Measurements from ENCODE around the gene TMEM201.

Gene TMEM201

GRCh38 chr1:9631613-9632012, 42.9 kb downstream of the TMEM201 start:
- POLR2A ChIA-PET = no interaction called here
- Histone ChIP-seq H3K4me3 (ENCODE audit: low read depth, low read length) (no peak overlapping the region), H3K4me1 (ENCODE audit: control insufficient read depth, insufficient read depth, low read length) (no peaks in the 10 kb centered on the region), H3K9me3 (ENCODE audit: control insufficient read depth, insufficient read depth, low read depth, low read length) (no peaks in the 10 kb centered on the region), H3K27ac (ENCODE audit: extremely low read depth, low read depth, low read length) (no peak overlapping the region), H3K36me3 (ENCODE audit: control insufficient read depth in 2 of 2, insufficient read depth in 1 of 2, low read length in 2 of 2) (no peaks in the 10 kb centered on the region)
- no peak for TF ChIP-seq ZNF433 (tag by site-specific recombination; IDR thresholded peaks at IDR 0.05; ENCODE audit: low read depth)
- TF ChIP-seq, protein P1, sequence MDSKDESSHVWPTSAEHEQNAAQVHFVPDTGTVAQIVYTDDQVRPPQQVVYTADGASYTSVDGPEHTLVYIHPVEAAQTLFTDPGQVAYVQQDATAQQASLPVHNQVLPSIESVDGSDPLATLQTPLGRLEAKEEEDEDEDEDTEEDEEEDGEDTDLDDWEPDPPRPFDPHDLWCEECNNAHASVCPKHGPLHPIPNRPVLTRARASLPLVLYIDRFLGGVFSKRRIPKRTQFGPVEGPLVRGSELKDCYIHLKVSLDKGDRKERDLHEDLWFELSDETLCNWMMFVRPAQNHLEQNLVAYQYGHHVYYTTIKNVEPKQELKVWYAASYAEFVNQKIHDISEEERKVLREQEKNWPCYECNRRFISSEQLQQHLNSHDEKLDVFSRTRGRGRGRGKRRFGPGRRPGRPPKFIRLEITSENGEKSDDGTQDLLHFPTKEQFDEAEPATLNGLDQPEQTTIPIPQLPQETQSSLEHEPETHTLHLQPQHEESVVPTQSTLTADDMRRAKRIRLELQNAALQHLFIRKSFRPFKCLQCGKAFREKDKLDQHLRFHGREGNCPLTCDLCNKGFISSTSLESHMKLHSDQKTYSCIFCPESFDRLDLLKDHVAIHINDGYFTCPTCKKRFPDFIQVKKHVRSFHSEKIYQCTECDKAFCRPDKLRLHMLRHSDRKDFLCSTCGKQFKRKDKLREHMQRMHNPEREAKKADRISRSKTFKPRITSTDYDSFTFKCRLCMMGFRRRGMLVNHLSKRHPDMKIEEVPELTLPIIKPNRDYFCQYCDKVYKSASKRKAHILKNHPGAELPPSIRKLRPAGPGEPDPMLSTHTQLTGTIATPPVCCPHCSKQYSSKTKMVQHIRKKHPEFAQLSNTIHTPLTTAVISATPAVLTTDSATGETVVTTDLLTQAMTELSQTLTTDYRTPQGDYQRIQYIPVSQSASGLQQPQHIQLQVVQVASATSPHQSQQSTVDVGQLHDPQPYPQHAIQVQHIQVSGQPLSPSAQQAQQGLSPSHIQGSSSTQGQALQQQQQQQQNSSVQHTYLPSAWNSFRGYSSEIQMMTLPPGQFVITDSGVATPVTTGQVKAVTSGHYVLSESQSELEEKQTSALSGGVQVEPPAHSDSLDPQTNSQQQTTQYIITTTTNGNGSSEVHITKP (tag by site-specific recombination; IDR thresholded peaks at IDR 0.05) = peak; percentile 55; the same call in 1 of the 2 replicates
- CTCF ChIA-PET = no interaction called here

DNA sequence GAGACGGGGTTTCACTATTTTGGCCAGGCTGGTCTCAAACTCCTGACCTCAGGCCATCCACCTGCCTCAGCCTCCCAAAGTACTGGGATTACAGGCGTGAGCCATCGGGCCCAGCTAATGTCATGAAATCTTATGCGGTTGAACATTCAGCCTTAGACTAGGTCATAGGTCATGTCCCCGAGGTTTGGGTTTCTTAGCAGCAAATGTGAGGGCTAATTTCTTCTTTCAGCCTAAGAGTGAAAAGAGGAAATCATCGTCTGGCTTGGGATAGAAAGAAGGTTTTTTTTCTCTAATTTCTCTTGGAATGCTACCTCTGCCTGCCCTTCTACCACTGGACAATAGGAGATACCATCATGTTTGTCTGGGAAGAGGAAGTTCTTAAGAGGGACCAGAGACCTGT, 44.8 kb downstream of the TMEM201 start:
- Histone ChIP-seq H3K27ac (ENCODE audit: extremely low read depth, low read depth, low read length) (no peak overlapping the region), H3K36me3 (ENCODE audit: control insufficient read depth in 2 of 2, insufficient read depth in 1 of 2, low read length in 2 of 2) (no peaks in the 10 kb centered on the region), H3K4me1 (ENCODE audit: control insufficient read depth, insufficient read depth, low read length) (no peaks in the 10 kb centered on the region), H3K9me3 (ENCODE audit: control insufficient read depth, insufficient read depth, low read depth, low read length) (no peaks in the 10 kb centered on the region), H3K4me3 (ENCODE audit: low read depth, low read length) (no peak overlapping the region)
- ChIA-PET CTCF (no interaction called here), POLR2A (no interaction called here)
- no peak for TF ChIP-seq ZNF610 (tag by site-specific recombination; IDR thresholded peaks at IDR 0.05; ENCODE audit: borderline replicate concordance)
- no peak for TF ChIP-seq ZSCAN4 (tag by site-specific recombination; IDR thresholded peaks at IDR 0.05)

DNA sequence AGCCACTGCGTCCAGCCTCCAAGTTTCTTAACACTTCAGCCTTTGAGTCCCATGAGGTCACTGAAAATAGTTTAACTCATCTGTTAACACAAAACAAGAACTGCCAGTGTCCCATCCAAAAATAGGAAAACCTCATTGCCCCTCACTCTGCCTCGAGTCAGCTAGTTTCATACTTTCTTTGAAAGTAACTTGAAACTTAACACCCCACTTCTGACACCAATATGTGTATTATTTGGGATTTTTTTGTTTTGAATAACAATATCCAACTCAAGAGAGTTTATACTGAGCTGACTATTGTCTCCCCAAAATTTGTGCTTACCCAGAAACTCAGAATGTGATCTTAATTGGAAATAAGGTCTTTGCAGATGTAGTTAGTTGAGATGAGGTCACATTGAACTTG, 45.9 kb downstream of the TMEM201 start:
- no peak overlapping the region for H3K4me3 ChIP-seq (ENCODE audit: low read depth, low read length)

GRCh38 chr1:9639227-9639626, 50.5 kb downstream of the TMEM201 start:
- Histone ChIP-seq H3K4me3 (ENCODE audit: low read depth, low read length) (no peak overlapping the region), H3K9me3 (ENCODE audit: control insufficient read depth, insufficient read depth, low read depth, low read length) (no peaks in the 10 kb centered on the region), H3K4me1 (ENCODE audit: control insufficient read depth, insufficient read depth, low read length) (no peaks in the 10 kb centered on the region), H3K36me3 (ENCODE audit: control insufficient read depth in 2 of 2, insufficient read depth in 1 of 2, low read length in 2 of 2) (no peaks in the 10 kb centered on the region), H3K27ac (ENCODE audit: extremely low read depth, low read depth, low read length) (no peak overlapping the region)
- ChIA-PET POLR2A (no interaction called here), CTCF (no interaction called here)
- TF ChIP-seq ZXDB (tag by site-specific recombination; IDR thresholded peaks at IDR 0.05) (no peak), REPIN1 (tag by site-specific recombination; IDR thresholded peaks at IDR 0.05; ENCODE audit: low read depth) (no peak), KLF17 (tag by site-specific recombination; IDR thresholded peaks at IDR 0.05) (no peak), ZBTB8A (tag by site-specific recombination; IDR thresholded peaks at IDR 0.05) (no peak), ZNF560 (tag by site-specific recombination; IDR thresholded peaks at IDR 0.05; ENCODE audit: borderline replicate concordance) (no peak), GLI2 (tag by site-specific recombination; IDR thresholded peaks at IDR 0.05; ENCODE audit: borderline replicate concordance, low read depth) (no peak), HOXD13 (CRISPR knock-in tag; IDR thresholded peaks at IDR 0.05; ENCODE audit: borderline replicate concordance) (no peak), ZNF830 (tag by site-specific recombination; IDR thresholded peaks at IDR 0.05; ENCODE audit: low read depth) (no peak), ZNF776 (tag by site-specific recombination; IDR thresholded peaks at IDR 0.05; ENCODE audit: borderline replicate concordance) (no peak), ZNF621 (tag by site-specific recombination; IDR thresholded peaks at IDR 0.05) (no peak)

More for the DNA sequence above, 45.9 kb downstream of the TMEM201 start:
- ChIA-PET CTCF (interaction anchor here (0.7 kb wide), 1 partner anchor 224 kb away, joined by 3 read pairs; no protein-coding TSS in a partner anchor), POLR2A (no interaction called here)
- H3K9me3 ChIP-seq (ENCODE audit: control insufficient read depth, insufficient read depth, low read depth, low read length) = no peaks in the 10 kb centered on the region
- no peaks in the 10 kb centered on the region for H3K36me3 ChIP-seq (ENCODE audit: control insufficient read depth in 2 of 2, insufficient read depth in 1 of 2, low read length in 2 of 2)
- H3K27ac ChIP-seq (ENCODE audit: extremely low read depth, low read depth, low read length) = no peak overlapping the region
- TF ChIP-seq ZNF707 (tag by site-specific recombination; IDR thresholded peaks at IDR 0.05) (peak; percentile 58), ZNF133 (tag by site-specific recombination; IDR thresholded peaks at IDR 0.05) (no peak), WT1 (tag by site-specific recombination; IDR thresholded peaks at IDR 0.05) (no peak)
- H3K4me1 ChIP-seq (ENCODE audit: control insufficient read depth, insufficient read depth, low read length) = no peaks in the 10 kb centered on the region
